ENCODE data around the gene MOAP1. TPM values are rescaled to one million over a fixed set of nuclear protein-coding genes. Genes with fewer than 3 reads are reported as not detected.
A peak's percentile ranks its signal among the peaks of the same experiment; 100 is the strongest.
"Not testable (repeated sequence)": the region's sequence is repeated elsewhere in the genome, so short reads cannot be mapped to it uniquely, and the experiment has no call there.

The MOAP1 gene
- polyA plus RNA-seq (ENCODE audit: insufficient read length in 10 of 10), result 10 to 100 TPM; 19.6 to 26.1 (median 22.9) TPM
- long read RNA-seq, donor 1, transcript MOAP1-201 (3 exons, 2,441 nt), result major isoform, 14 of 16 reads
- long read RNA-seq, donor 1, partial matches to known transcripts, result 0 of 16 reads
- long read RNA-seq, donor 1, other reads (novel, unspliced or antisense), result 0 of 16 reads
- long read RNA-seq, donor 2, transcript MOAP1-201 (3 exons, 2,441 nt), result major isoform, 11 of 12 reads
- long read RNA-seq, donor 2, partial matches to known transcripts, result 0 of 12 reads
- long read RNA-seq, donor 2, other reads (novel, unspliced or antisense), result 0 of 12 reads
- long read RNA-seq, donor 3, result 0 reads
- long read RNA-seq, donor 4, transcript MOAP1-201 (3 exons, 2,441 nt), result major isoform, 6 of 7 reads
- long read RNA-seq, donor 4, partial matches to known transcripts, result 0 of 7 reads
- long read RNA-seq, donor 4, other reads (novel, unspliced or antisense), result 0 of 7 reads
- long read RNA-seq, donor 5, transcript MOAP1-201 (3 exons, 2,441 nt), result major isoform, 17 of 51 reads
- long read RNA-seq, donor 5, partial matches to known transcripts, result 34 of 51 reads
- long read RNA-seq, donor 5, other reads (novel, unspliced or antisense), result 0 of 51 reads
- long read RNA-seq, donor 6, transcript MOAP1-201 (3 exons, 2,441 nt), result major isoform, 5 of 7 reads
- long read RNA-seq, donor 6, partial matches to known transcripts, result 0 of 7 reads
- long read RNA-seq, donor 6, other reads (novel, unspliced or antisense), result 0 of 7 reads
- long read RNA-seq, donor 7, transcript MOAP1-201 (3 exons, 2,441 nt), result major isoform, 5 of 6 reads
- long read RNA-seq, donor 7, partial matches to known transcripts, result 0 of 6 reads
- long read RNA-seq, donor 7, other reads (novel, unspliced or antisense), result 0 of 6 reads
- long read RNA-seq, donor 8, partial matches to known transcripts, result 9 of 13 reads
- long read RNA-seq, donor 8, other reads (novel, unspliced or antisense), result 0 of 13 reads
- long read RNA-seq, donor 9, partial matches to known transcripts, result 0 of 1 reads
- long read RNA-seq, donor 9, other reads (novel, unspliced or antisense), result 0 of 1 reads

- peak; percentile 81 to 95 (median 86) for DNase-seq
Measured at GRCh38 chr14:93184391-93185348, at the start of gene MOAP1, which contains the start of gene LYSET. MOAP1 (minus strand) TSS chr14:93184897; CDS start chr14:93184242, 655 bp downstream. LYSET (plus strand) TSS chr14:93185317; CDS start chr14:93185406, 89 bp downstream.

- DNase-seq, result not testable (repeated sequence)
Measured at GRCh38 chr14:93233078-93233477, 48.4 kb upstream of the MOAP1 start.

GRCh38 chr14:93232159-93232558 is 47.5 kb upstream of the MOAP1 start:
- no peak for DNase-seq

GRCh38 chr14:93231129-93231979 is 46.7 kb upstream of the MOAP1 start:
- DNase-seq, result peak in 2 of 3 donors; percentile 13 to 17

- DNase-seq, result no peak
Measured at GRCh38 chr14:93230539-93230938, 45.8 kb upstream of the MOAP1 start.

GRCh38 chr14:93228550-93228949 is 43.9 kb upstream of the MOAP1 start:
- DNase-seq, result no peak

- DNase-seq, result no peak
Measured at GRCh38 chr14:93223565-93223964, 38.9 kb upstream of the MOAP1 start.

- DNase-seq, result no peak
Measured at GRCh38 chr14:93220509-93220908, 35.8 kb upstream of the MOAP1 start.

- peak in 2 of 3 donors; percentile 39 to 62 for DNase-seq
Measured at GRCh38 chr14:93219103-93219726, 34.5 kb upstream of the MOAP1 start.

- no peak for DNase-seq
Measured at GRCh38 chr14:93214598-93214997, 29.9 kb upstream of the MOAP1 start.

GRCh38 chr14:93212432-93212831 is 27.7 kb upstream of the MOAP1 start:
- DNase-seq, result no peak

GRCh38 chr14:93207468-93208308 is 23.0 kb upstream of the MOAP1 start:
- peak; percentile 43 to 90 (median 68) for DNase-seq

GRCh38 chr14:93206793-93207467 is 22.2 kb upstream of the MOAP1 start, which contains the start of the genes GON7 and UBR7:
GON7 (minus strand) TSS chr14:93207065; CDS start chr14:93207037, 28 bp downstream.
UBR7 (plus strand) TSS chr14:93207256; CDS start chr14:93207292, 36 bp downstream.
- DNase-seq, result peak; percentile 97 to 99 (median 97)

- no peak for DNase-seq
Measured at GRCh38 chr14:93201155-93201704, 16.5 kb upstream of the MOAP1 start.

GRCh38 chr14:93200553-93200952 is 15.9 kb upstream of the MOAP1 start:
- DNase-seq, result no peak

GRCh38 chr14:93199031-93199430 is 14.3 kb upstream of the MOAP1 start:
- no peak for DNase-seq

GRCh38 chr14:93195316-93195999 is 10.8 kb upstream of the MOAP1 start:
- no peak for DNase-seq

All from muscle of back (tissue), 13 donors.